Uterus (tissue), 4 donors: ENCODE data around the gene NRXN3. TPM values are rescaled to one million over a fixed set of nuclear protein-coding genes. Genes with fewer than 3 reads are reported as not detected.

Experiments
- DNase-seq, 2 donors: peaks; one replicate each; pipeline ENCODE4 v3.0.0-alpha.2; 2019 to 2020
- H3K27ac ChIP-seq, 2 donors: fragments of 200-600 bp; sonication (generic); 1 replicate in 1 of 2; 2 replicates in 1 of 2; pipeline ENCODE4 v1.5.1; 2016 to 2018
- H3K27me3 ChIP-seq, 2 donors: fragments of 200-600 bp; sonication (generic); one replicate each; pipeline ENCODE4 v1.5.1; 2018 to 2019; ENCODE audit warnings: control low read depth in 1 of 2
- H3K36me3 ChIP-seq, 2 donors: fragments of 200-600 bp; sonication (generic); one replicate each; pipeline ENCODE4 v1.5.1; 2019; ENCODE audit warnings: control low read depth in 1 of 2
- H3K4me1 ChIP-seq, 2 donors: fragments of 200-600 bp; sonication (generic); one replicate each; pipeline ENCODE4 v1.5.1; 2018 to 2019; ENCODE audit warnings: control low read depth in 1 of 2
- H3K4me3 ChIP-seq, 2 donors: fragments of 200-600 bp; sonication (generic); 1 replicate in 1 of 2; 2 replicates in 1 of 2; pipeline ENCODE4 v1.5.1; 2018 to 2019; ENCODE audit warnings: mild to moderate bottlenecking in 1 of 2
- H3K9me3 ChIP-seq, 2 donors: fragments of 200-600 bp; sonication (generic); one replicate each; pipeline ENCODE4 v1.5.1; 2019; ENCODE audit warnings: control low read depth in 1 of 2
- POLR2A ChIP-seq, 2 donors: fragments of 450-650 bp; IDR thresholded peaks; one replicate each; pipeline ENCODE4 v1.6.1; 2016; ENCODE audit warnings: antibody characterized with exemption in 2 of 2, mild to moderate bottlenecking in 1 of 2, moderate library complexity in 1 of 2
- intact Hi-C: fragments of 100-400 bp; cut with DNase I; formaldehyde crosslinking; loops from one replicate; pipeline ENCODE4 v1.15.1; 2023; ENCODE audit warnings: low total_unique reads
- total RNA-seq, 4 donors: library from RNA; depleted of rRNA in 3 of 4; stranded (reverse); fragments of >200 nt in 3 of 4; gene quantifications; one replicate each; pipeline versions ENCODE4 v1.1.0 to v1.2.4, GENCODE V29; 2014 to 2023
- TF ChIP-seq, protein P1 (sequence below), 4 experiments: fragments of 200-600 bp in 2 of 4; fragments of 450-650 bp in 2 of 4; sonication (generic) in 2 of 4; IDR thresholded peaks; one replicate each; pipeline ENCODE4 v1.5.1; 2016 to 2019; ENCODE audit warnings: antibody characterized with exemption in 4 of 4, mild to moderate bottlenecking in 2 of 4, moderate library complexity in 1 of 4
- donor health status: DM: yes; HTN: yes; CAD: no.

NRXN3 gene
- total RNA-seq, 4 donors from 2014 or later: 2.9 to 17.0 (median 4.4) TPM

DNA sequence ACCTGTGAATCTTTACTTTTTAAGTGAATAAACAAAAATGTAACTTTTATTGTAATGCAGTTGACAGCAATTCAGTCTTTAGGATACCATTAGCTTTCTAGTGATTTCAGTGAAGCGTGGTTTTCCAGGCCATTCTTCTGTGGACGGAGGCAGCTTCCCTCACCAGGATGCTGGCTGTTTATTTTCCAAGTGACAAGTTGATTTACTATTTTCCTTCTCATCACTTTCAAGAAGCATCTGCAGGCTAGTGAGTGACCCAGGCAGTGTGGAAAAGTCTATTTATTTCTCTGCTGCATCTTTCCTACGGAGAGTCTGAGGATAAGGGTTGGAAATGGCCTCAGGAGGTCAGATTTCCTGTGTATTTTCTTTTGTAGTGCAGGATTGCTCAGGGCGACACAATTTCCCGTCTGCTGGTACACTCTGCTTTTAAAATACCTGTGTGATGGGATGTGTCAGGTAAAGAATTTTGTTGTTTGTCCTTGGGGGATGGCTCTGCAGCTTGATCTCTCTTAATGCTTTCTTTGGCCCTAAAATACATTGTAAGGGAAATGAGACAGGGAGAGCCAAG, 467.8 kb downstream of the NRXN3 start:
- no peak for DNase-seq
- Histone ChIP-seq H3K4me3 (no peak overlapping the region), H3K4me1 (no peaks in the 10 kb centered on the region), H3K27me3 (no peaks in the 10 kb centered on the region), H3K36me3 (no peaks in the 10 kb centered on the region), H3K9me3 (no peaks in the 10 kb centered on the region), H3K27ac (no peak overlapping the region)
- intact Hi-C loops: no loop called here
- no peak for TF ChIP-seq POLR2A (IDR thresholded peaks at IDR 0.05)
- TF ChIP-seq, protein P1, sequence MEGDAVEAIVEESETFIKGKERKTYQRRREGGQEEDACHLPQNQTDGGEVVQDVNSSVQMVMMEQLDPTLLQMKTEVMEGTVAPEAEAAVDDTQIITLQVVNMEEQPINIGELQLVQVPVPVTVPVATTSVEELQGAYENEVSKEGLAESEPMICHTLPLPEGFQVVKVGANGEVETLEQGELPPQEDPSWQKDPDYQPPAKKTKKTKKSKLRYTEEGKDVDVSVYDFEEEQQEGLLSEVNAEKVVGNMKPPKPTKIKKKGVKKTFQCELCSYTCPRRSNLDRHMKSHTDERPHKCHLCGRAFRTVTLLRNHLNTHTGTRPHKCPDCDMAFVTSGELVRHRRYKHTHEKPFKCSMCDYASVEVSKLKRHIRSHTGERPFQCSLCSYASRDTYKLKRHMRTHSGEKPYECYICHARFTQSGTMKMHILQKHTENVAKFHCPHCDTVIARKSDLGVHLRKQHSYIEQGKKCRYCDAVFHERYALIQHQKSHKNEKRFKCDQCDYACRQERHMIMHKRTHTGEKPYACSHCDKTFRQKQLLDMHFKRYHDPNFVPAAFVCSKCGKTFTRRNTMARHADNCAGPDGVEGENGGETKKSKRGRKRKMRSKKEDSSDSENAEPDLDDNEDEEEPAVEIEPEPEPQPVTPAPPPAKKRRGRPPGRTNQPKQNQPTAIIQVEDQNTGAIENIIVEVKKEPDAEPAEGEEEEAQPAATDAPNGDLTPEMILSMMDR (IDR thresholded peaks at IDR 0.05): no peak

- intact Hi-C loops: no loop called here
- no peak overlapping the region for H3K4me3 ChIP-seq
- no peaks in the 10 kb centered on the region for H3K9me3 ChIP-seq
- no peaks in the 10 kb centered on the region for H3K27me3 ChIP-seq
- DNase-seq: no peak
- TF ChIP-seq POLR2A (IDR thresholded peaks at IDR 0.05): no peak
- TF ChIP-seq, protein P1 (IDR thresholded peaks at IDR 0.05): no peak
- no peaks in the 10 kb centered on the region for H3K36me3 ChIP-seq
- no peaks in the 10 kb centered on the region for H3K4me1 ChIP-seq
- no peak overlapping the region for H3K27ac ChIP-seq
These were observed 468.8 kb downstream of the NRXN3 start for GRCh38 chr14:78638926-78639325.

DNA sequence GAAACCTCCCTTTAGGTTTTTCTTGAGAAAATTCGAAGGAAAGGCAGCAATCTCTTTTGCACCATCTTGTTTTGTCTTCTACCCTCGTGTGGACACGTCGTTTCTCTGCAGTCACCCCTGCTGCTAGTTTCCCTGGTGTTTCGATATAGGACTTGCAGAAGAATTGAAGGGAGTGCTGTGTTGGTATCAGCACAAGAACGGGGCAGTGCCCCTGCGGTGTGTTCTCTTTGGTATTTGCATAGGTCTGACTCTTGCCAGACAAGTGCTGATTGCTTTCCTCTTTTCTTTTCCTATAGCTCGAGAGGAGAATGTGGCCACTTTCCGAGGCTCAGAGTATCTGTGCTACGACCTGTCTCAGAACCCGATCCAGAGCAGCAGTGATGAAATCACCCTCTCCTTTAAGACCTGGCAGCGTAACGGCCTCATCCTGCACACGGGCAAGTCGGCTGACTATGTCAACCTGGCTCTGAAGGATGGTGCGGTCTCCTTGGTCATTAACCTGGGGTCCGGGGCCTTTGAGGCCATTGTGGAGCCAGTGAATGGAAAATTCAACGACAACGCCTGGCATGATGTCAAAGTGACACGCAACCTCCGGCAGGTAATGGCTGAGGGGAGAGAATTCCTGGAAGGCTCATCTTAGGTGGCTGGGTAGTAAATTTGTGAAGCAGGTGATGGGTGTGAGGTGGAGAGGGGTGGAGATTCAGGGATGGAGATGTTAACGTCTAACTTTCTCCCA, 474.8 kb downstream of the NRXN3 start:
- no peaks in the 10 kb centered on the region for H3K36me3 ChIP-seq
- no peak for TF ChIP-seq POLR2A (IDR thresholded peaks at IDR 0.05)
- TF ChIP-seq, protein P1 (IDR thresholded peaks at IDR 0.05): no peak
- H3K27ac ChIP-seq: no peak overlapping the region
- no peak for DNase-seq
- H3K27me3 ChIP-seq: no peaks in the 10 kb centered on the region
- intact Hi-C loops: no loop called here
- H3K4me1 ChIP-seq: no peaks in the 10 kb centered on the region
- no peaks in the 10 kb centered on the region for H3K9me3 ChIP-seq
- no peak overlapping the region for H3K4me3 ChIP-seq

GRCh38 chr14:78652727-78653126, 482.6 kb downstream of the NRXN3 start:
- Histone ChIP-seq H3K27ac (no peak overlapping the region), H3K36me3 (no peaks in the 10 kb centered on the region), H3K4me1 (no peaks in the 10 kb centered on the region), H3K4me3 (no peak overlapping the region), H3K9me3 (no peaks in the 10 kb centered on the region), H3K27me3 (no peaks in the 10 kb centered on the region)
- intact Hi-C loops: no loop called here
- no peak for DNase-seq
- TF ChIP-seq, protein P1 (IDR thresholded peaks at IDR 0.05): no peak
- TF ChIP-seq POLR2A (IDR thresholded peaks at IDR 0.05): no peak

GRCh38 chr14:78653173-78653572, 483.0 kb downstream of the NRXN3 start:
- H3K4me1 ChIP-seq: no peaks in the 10 kb centered on the region
- H3K4me3 ChIP-seq: no peak overlapping the region
- no peak for DNase-seq
- no peaks in the 10 kb centered on the region for H3K9me3 ChIP-seq
- no peaks in the 10 kb centered on the region for H3K27me3 ChIP-seq
- H3K36me3 ChIP-seq: no peaks in the 10 kb centered on the region
- intact Hi-C loops: no loop called here
- TF ChIP-seq, protein P1 (IDR thresholded peaks at IDR 0.05): no peak
- TF ChIP-seq POLR2A (IDR thresholded peaks at IDR 0.05): no peak
- no peak overlapping the region for H3K27ac ChIP-seq
